ENCODE data around the gene CMPK1. TPM values are rescaled to one million over a fixed set of nuclear protein-coding genes. Genes with fewer than 3 reads are reported as not detected.

The CMPK1 gene
- total RNA-seq, 1 experiment from 2014 or later, result 28.7 TPM

DNA sequence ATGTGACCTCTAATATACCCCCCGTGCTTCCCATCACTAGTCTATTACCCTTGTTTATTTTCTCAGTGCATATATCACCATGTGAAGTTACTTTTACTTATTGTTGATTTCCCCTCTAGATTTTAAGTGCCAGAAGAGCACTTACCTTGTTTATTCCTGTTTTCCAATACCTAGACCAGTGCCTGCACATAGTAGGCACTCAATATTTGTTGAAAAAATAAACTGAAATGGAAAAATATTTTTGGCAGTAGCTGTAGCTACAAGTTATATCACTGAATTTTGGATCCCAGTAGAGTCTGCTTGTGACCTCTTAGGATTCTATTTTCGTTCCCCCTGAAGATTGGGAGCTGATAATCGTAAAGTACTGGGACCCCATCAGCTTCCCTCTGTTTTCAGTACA, 50.5 kb downstream of the CMPK1 start:
- peaks cover 0 to 7% (median 3%) of the 10 kb centered on the region in 3 experiments; a peak in 1 of 7 replicates for H3K36me3 Mint-ChIP-seq (ENCODE audit: insufficient read depth in 1 of 3, low read depth in 3 of 3)
- Histone ChIP-seq H3K9ac (ENCODE audit: extremely low read depth, insufficient read length, low read length) (no peak overlapping the region), H3K4ac (ENCODE audit: low read depth, low read length) (no peak overlapping the region), H3K4me2 (ENCODE audit: insufficient read depth, insufficient read length, low read length) (no peak overlapping the region), H3K14ac (ENCODE audit: insufficient read depth, low read length) (no peak overlapping the region), H3K79me1 (ENCODE audit: insufficient read depth, low read depth, low read length, poor library complexity, severe bottlenecking) (no peaks in the 10 kb centered on the region), H3K23ac (ENCODE audit: insufficient read length, low read depth, low read length) (no peak overlapping the region), H4K8ac (replicated peaks; ENCODE audit: insufficient read length, low read depth, low read length) (no peak overlapping the region), H2BK12ac (ENCODE audit: insufficient read length, low read depth, low read length) (no peak overlapping the region), H2AK5ac (ENCODE audit: insufficient read length, low read length) (no peak overlapping the region), H2BK120ac (ENCODE audit: low read depth, low read length, poor library complexity, severe bottlenecking) (no peak overlapping the region), H3K27ac (ENCODE audit: insufficient read length, low read depth, low read length) (no peak overlapping the region), H2BK15ac (ENCODE audit: low read depth, low read length) (no peak overlapping the region), H3K4me1 (ENCODE audit: insufficient read depth, low read length) (no peaks in the 10 kb centered on the region), H3K27me3 (ENCODE audit: insufficient read depth, low read length) (peaks cover 3% of the 10 kb centered on the region; the same call in 1 of the 2 replicates), H3K56ac (ENCODE audit: insufficient read length, low read depth, low read length) (no peak overlapping the region), H2BK20ac (ENCODE audit: low read depth, low read length, poor library complexity, severe bottlenecking) (no peak overlapping the region), H3K18ac (ENCODE audit: insufficient read length, low read depth, low read length) (no peak overlapping the region), H2AFZ (ENCODE audit: low read length) (no peak overlapping the region), H3K79me2 (ENCODE audit: insufficient read depth, low read length) (no peaks in the 10 kb centered on the region), H3K9me3 (ENCODE audit: control insufficient read depth, low read depth, low read length) (no peaks in the 10 kb centered on the region), H2BK5ac (ENCODE audit: insufficient read length, low read length) (no peak overlapping the region), H3K23me2 (ENCODE audit: insufficient read length, low read depth, low read length, poor library complexity, severe bottlenecking) (no peaks in the 10 kb centered on the region), H4K20me1 (ENCODE audit: control insufficient read depth, insufficient read depth, insufficient read length) (no peaks in the 10 kb centered on the region), H3T11ph (ENCODE audit: low read length) (no peak overlapping the region), H4K5ac (ENCODE audit: insufficient read length, low read depth, low read length) (no peak overlapping the region), H4K91ac (ENCODE audit: insufficient read length, low read depth, low read length) (no peak overlapping the region)
- WGBS (ENCODE audit: extremely low coverage, insufficient read length, low lambda C conversion rate), result no CpG with 5 or more reads among the region's 3 CpGs
- no peak overlapping the region for H3K27ac Mint-ChIP-seq
- H3K9me3 Mint-ChIP-seq, result no peaks in the 10 kb centered on the region
- no peak for DNase-seq
- H3K4me3 Mint-ChIP-seq, result no peak overlapping the region
- peaks cover 15% of the 10 kb centered on the region for H3K27me3 Mint-ChIP-seq (ENCODE audit: low read depth)
- H3K4me1 Mint-ChIP-seq, result peaks cover 4 to 8% of the 10 kb centered on the region in 2 experiments
- TF ChIP-seq CTCF (conservative IDR thresholded peaks at IDR 0.05), result no peak

All from H9 (cell line).